BLaER1 treated with 17β-estradiol and CSF1 and Interleukin-3, amounts not matched to agents 10 nM and 100 nM (cell line): ENCODE measurements around the gene PLEKHO1.

Experiments
- H3K27ac ChIP-seq, 11 experiments: shearing (Covaris generic); formaldehyde crosslinking; 2 replicates each; pipeline ENCODE4 v1.8.1; 2022
- H3K27me3 ChIP-seq, 11 experiments: shearing (Covaris generic); formaldehyde crosslinking; 2 replicates each; pipeline ENCODE4 v1.8.1; 2022
- H3K36me3 ChIP-seq, 11 experiments: shearing (Covaris generic); formaldehyde crosslinking; 2 replicates each; pipeline ENCODE4 v1.8.1; 2022
- H3K4me1 ChIP-seq, 10 experiments: shearing (Covaris generic); formaldehyde crosslinking; 2 replicates each; pipeline ENCODE4 v1.8.1; 2022
- H3K4me2 ChIP-seq, 11 experiments: shearing (Covaris generic); formaldehyde crosslinking; 2 replicates each; pipeline ENCODE4 v1.8.1; 2022
- H3K4me3 ChIP-seq, 10 experiments: shearing (Covaris generic); formaldehyde crosslinking; 2 replicates each; pipeline ENCODE4 v1.8.1; 2022
- H3K9ac ChIP-seq, 11 experiments: shearing (Covaris generic); formaldehyde crosslinking; 2 replicates each; pipeline ENCODE4 v1.8.1; 2022
- H3K9me3 ChIP-seq, 11 experiments: shearing (Covaris generic); formaldehyde crosslinking; replicated peaks in 1 of 11; 2 replicates each; pipeline ENCODE4 v1.8.1; 2022
- H4K20me1 ChIP-seq, 11 experiments: shearing (Covaris generic); formaldehyde crosslinking; 2 replicates each; pipeline ENCODE4 v1.8.1; 2022
- Cebpa-rat ChIP-seq, 11 experiments: shearing (Covaris generic); IDR thresholded peaks; 2 replicates each; pipeline ENCODE4 v1.8.1; 2022

PLEKHO1 gene

DNA sequence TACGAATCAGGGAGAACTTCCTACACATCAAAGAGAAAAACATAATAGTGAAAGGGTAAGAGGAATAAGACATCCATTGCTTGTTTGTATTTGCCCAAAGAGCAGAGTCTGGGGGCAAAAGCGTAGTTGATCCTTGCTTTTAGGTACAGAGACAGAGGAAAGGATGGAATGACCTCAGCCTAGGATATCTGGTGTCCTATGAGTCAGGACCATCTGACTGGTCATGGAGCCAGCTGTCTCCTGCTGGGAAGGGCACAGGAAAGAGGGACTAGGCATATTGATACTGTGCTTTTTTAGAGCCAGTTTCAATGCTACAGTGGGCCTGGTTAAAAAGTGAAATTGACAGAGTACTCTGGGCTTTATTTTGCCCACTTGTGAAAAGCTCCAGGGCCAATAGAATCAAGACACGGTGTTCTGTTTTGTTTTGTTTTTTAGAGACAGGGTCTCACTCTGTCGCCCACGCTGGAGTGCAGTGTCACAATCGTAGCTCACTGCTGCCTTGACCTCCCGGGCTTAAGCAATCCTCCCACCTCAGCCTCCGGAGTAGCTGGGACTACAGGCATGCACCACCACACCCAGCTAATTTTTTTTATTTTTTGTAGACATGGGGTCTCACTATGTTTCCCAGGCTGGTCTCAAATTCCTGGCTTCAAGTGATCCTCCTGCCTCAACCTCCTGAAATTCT is 3.2 kb downstream of the PLEKHO1 start:
- TF ChIP-seq Cebpa-rat (IDR thresholded peaks at IDR 0.05) = no peak
- Histone ChIP-seq H3K4me3 (peak overlapping the region in 9 of 10 experiments; percentile 79 to 98 (median 95); a peak in 17 of 20 replicates), H3K9ac (peak overlapping the region; percentile 99 to 100 (median 100)), H4K20me1 (peaks cover 0 to 61% (median 44%) of the 10 kb centered on the region in 11 experiments; a peak in 14 of 22 replicates), H3K4me1 (peaks cover 61 to 79% (median 74%) of the 10 kb centered on the region in 10 experiments), H3K27me3 (no peaks in the 10 kb centered on the region), H3K36me3 (peaks cover 64 to 74% (median 72%) of the 10 kb centered on the region in 11 experiments), H3K9me3 (no peaks in the 10 kb centered on the region), H3K27ac (peak overlapping the region; percentile 97 to 100 (median 99)), H3K4me2 (peak overlapping the region; percentile 90 to 99 (median 95))

DNA sequence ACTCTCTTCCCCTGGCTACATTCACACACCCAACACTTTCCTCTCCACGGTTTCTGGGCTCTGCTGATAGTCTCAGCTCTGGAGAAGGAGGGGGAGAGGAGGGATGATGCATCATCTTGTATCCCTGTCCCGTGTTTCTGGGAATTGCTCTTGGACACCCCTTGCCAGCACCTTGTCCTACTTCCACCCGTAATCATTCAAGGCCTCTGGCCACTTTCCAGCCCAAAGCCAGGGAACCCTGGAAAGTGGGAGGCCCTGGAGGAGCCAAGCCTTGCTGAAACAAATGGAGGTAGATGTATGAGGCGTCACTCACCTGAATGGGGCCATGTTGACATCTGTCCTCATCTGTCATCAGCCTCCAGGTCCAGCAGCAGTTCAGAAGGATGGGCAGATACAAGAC is 4.4 kb downstream of the PLEKHO1 start:
- TF ChIP-seq Cebpa-rat (IDR thresholded peaks at IDR 0.05) = no peak
- H3K27me3 ChIP-seq = no peaks in the 10 kb centered on the region
- peak overlapping the region; percentile 90 to 99 (median 95) for H3K4me2 ChIP-seq
- H3K4me1 ChIP-seq = peaks cover 65 to 79% (median 75%) of the 10 kb centered on the region in 10 experiments
- H3K27ac ChIP-seq = peak overlapping the region; percentile 97 to 100 (median 99); a peak in 18 of 22 replicates
- peak overlapping the region in 7 of 10 experiments; percentile 79 to 98 (median 95); a peak in 12 of 20 replicates for H3K4me3 ChIP-seq
- H3K9ac ChIP-seq = peak overlapping the region in 10 of 11 experiments; percentile 12 to 100 (median 99); a peak in 13 of 22 replicates
- peaks cover 76 to 86% (median 84%) of the 10 kb centered on the region in 11 experiments for H3K36me3 ChIP-seq
- no peaks in the 10 kb centered on the region for H3K9me3 ChIP-seq
- H4K20me1 ChIP-seq = peaks cover 0 to 61% (median 44%) of the 10 kb centered on the region in 11 experiments; a peak in 14 of 22 replicates

- H3K4me3 ChIP-seq = peak overlapping the region in 5 of 10 experiments; percentile 15 to 97 (median 84); a peak in 7 of 20 replicates
- H3K4me1 ChIP-seq = peaks cover 75 to 90% (median 86%) of the 10 kb centered on the region in 10 experiments
- no peaks in the 10 kb centered on the region for H3K27me3 ChIP-seq
- peak overlapping the region; percentile 90 to 99 (median 95); a peak in 20 of 22 replicates for H3K4me2 ChIP-seq
- H3K9me3 ChIP-seq = no peaks in the 10 kb centered on the region
- TF ChIP-seq Cebpa-rat (IDR thresholded peaks at IDR 0.05) = no peak
- peaks cover 85 to 95% (median 91%) of the 10 kb centered on the region in 11 experiments for H3K36me3 ChIP-seq
- H4K20me1 ChIP-seq = peaks cover 0 to 61% (median 44%) of the 10 kb centered on the region in 11 experiments; a peak in 14 of 22 replicates
- H3K9ac ChIP-seq = peak overlapping the region; percentile 1 to 100 (median 99); a peak in 14 of 22 replicates
- peak overlapping the region; percentile 96 to 100 (median 98); a peak in 21 of 22 replicates for H3K27ac ChIP-seq
Observed at GRCh38 chr1:150155413-150156071, 5.8 kb downstream of the PLEKHO1 start.

DNA sequence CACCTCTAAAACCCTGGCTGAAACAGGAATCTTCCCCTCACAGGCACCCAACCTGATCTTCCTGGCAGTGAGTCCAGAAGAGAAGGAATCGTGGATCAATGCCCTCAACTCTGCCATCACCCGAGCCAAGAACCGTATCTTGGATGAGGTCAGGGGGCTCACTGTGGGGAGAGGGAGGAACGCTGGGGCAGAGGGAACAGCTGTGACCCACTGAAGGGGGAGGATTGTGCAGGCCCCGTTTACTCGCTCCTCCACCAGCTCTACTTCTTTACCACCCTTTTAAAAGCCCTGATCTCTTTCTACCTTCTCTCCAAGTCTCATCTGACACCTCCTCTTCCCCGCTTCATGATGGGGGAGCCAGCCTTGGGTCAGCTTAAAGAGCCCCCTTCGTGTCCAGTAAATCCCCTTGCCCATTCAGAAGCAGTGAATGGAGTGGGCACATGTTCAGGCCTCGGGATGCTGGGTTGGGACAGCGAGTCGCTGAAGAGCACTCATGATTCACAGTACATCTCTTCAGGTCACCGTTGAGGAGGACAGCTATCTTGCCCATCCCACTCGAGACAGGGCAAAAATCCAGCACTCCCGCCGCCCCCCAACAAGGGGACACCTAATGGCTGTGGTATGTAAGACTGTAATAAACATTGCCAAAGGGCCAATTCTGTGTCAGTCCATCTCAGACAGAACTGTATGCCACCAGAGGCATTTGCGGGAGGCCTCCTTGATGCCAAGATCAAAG is 7.3 kb downstream of the PLEKHO1 start:
- Histone ChIP-seq H3K27ac (peak overlapping the region; percentile 96 to 100 (median 98)), H4K20me1 (peaks cover 0 to 50% (median 41%) of the 10 kb centered on the region in 11 experiments; a peak in 14 of 22 replicates), H3K4me3 (peak overlapping the region in 4 of 10 experiments; percentile 9 to 97 (median 28); a peak in 5 of 20 replicates), H3K4me1 (peaks cover 90 to 98% (median 97%) of the 10 kb centered on the region in 10 experiments), H3K27me3 (no peaks in the 10 kb centered on the region), H3K9ac (peak overlapping the region; percentile 6 to 100 (median 87); a peak in 18 of 22 replicates), H3K9me3 (no peaks in the 10 kb centered on the region), H3K4me2 (peak overlapping the region; percentile 90 to 99 (median 95)), H3K36me3 (peaks cover 78 to 90% (median 80%) of the 10 kb centered on the region in 11 experiments)
- no peak for TF ChIP-seq Cebpa-rat (IDR thresholded peaks at IDR 0.05)

DNA sequence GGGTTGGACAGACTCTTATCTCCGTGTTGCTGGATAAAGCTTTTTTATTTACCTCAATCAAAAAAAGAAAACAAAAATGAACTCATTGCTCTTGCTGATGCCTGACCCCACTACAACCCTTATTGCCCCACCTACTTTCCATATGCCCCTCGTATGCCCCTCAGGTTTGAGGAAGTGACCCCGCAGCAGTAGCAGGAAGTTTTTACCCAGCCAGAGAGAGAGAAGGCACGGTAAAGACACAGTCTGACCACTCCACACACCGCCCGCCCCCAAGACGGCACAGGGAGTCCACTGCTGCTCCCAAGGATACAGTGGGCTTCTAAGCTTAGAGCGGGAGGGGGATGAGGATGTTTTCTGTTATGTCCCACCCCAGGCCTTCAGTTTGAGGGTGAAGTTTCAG is 9.8 kb downstream of the PLEKHO1 start:
- Histone ChIP-seq H4K20me1 (peaks cover 0 to 30% (median 15%) of the 10 kb centered on the region in 11 experiments; a peak in 12 of 22 replicates), H3K27me3 (no peaks in the 10 kb centered on the region), H3K4me3 (peak overlapping the region in 9 of 10 experiments; percentile 26 to 58 (median 43); a peak in 18 of 20 replicates), H3K4me2 (peak overlapping the region; percentile 90 to 99 (median 95)), H3K9ac (peak overlapping the region; percentile 81 to 100 (median 87)), H3K4me1 (peaks cover 94 to 98% (median 97%) of the 10 kb centered on the region in 10 experiments), H3K36me3 (peaks cover 53 to 65% (median 54%) of the 10 kb centered on the region in 11 experiments), H3K27ac (peak overlapping the region; percentile 96 to 100 (median 98)), H3K9me3 (no peaks in the 10 kb centered on the region)
- no peak for TF ChIP-seq Cebpa-rat (IDR thresholded peaks at IDR 0.05)

DNA sequence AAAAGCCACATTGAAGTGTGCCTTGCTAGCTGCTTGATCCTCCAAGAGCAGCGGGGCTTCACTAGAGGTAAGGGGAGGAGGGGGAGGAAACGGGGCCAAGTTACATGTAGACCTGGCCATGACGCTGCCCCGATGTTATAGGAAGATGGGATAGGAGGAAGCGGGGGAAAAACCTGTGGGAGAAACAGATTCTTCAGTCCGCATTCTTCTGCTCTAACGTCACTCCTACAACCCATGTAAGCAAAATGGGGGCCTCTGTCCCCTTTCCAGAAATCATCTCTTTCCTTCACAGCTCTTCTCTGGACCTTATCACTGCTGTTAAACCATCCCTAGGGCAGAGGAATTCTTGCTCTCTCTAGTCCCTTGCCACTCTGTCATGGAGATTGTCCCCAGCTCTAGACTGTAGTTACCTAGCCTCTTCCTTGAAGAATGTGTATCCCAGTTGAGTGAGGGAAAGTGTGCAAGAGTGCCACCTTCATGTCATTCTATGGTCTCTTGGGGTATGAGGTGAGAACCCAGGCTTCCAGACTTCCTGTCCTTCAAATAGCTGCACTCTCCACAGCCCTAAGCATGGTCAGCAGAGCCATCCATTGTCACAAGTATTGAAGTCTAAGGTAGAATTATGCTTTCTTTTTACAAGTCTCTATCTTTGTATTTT is 11.4 kb downstream of the PLEKHO1 start:
- H3K4me1 ChIP-seq = peaks cover 94 to 98% (median 97%) of the 10 kb centered on the region in 10 experiments
- peaks cover 0 to 15% (median 1%) of the 10 kb centered on the region in 11 experiments; a peak in 4 of 22 replicates for H4K20me1 ChIP-seq
- H3K9me3 ChIP-seq = no peaks in the 10 kb centered on the region
- peaks cover 37 to 49% (median 39%) of the 10 kb centered on the region in 11 experiments for H3K36me3 ChIP-seq
- H3K4me3 ChIP-seq = peak overlapping the region; percentile 20 to 65 (median 50); a peak in 19 of 20 replicates
- TF ChIP-seq Cebpa-rat (IDR thresholded peaks at IDR 0.05) = no peak
- H3K27ac ChIP-seq = peak overlapping the region; percentile 96 to 100 (median 98)
- peak overlapping the region; percentile 81 to 100 (median 87) for H3K9ac ChIP-seq
- H3K27me3 ChIP-seq = no peaks in the 10 kb centered on the region
- H3K4me2 ChIP-seq = peak overlapping the region; percentile 85 to 98 (median 96)

DNA sequence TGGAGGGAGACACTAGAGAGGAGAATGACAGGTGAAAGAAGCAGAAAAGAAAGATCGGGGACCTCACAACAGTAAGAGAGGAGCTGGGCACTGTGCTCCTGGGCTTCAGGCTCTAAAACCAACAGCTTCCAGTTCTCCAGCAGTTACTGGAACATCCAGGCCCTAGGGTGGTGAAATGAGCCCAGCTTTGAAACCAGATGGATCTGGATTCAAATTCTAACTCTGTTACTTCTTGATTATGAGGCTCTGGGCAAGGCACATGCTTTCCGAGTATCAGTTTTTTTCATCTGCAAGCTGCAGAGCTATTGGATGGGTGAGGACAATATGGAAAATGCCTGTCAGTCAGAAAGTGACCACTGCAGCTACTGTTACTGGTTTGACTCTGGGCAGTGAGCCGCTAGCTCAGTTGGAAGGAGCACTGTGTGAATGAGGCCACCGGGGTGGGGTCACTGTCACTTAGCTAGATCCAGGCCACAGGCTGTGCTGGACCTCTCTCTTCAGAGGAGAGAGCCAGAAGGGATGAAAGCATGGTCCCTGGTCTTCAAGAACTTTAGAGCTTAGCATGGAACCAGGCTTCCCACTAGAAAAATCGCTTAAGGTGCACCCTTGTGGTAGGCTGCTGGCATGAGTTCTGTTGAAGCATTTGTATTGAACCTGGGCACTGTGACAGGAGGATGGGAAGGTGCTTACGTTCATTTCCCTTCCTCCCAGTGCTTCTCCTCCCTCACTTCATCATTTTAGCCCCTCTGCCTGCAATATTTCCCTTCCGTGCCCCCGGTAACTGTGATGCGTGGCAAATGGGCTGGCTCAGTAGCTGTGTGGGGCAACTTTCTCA is 12.2 kb downstream of the PLEKHO1 start:
- H3K9me3 ChIP-seq = no peaks in the 10 kb centered on the region
- H4K20me1 ChIP-seq = peaks cover 0 to 6% (median 0%) of the 10 kb centered on the region in 11 experiments; a peak in 4 of 22 replicates
- no peaks in the 10 kb centered on the region for H3K27me3 ChIP-seq
- peak overlapping the region; percentile 81 to 100 (median 87) for H3K9ac ChIP-seq
- peak overlapping the region; percentile 85 to 98 (median 96) for H3K4me2 ChIP-seq
- TF ChIP-seq Cebpa-rat (IDR thresholded peaks at IDR 0.05) = no peak
- peak overlapping the region in 9 of 10 experiments; percentile 18 to 65 (median 40); a peak in 15 of 20 replicates for H3K4me3 ChIP-seq
- H3K27ac ChIP-seq = peak overlapping the region; percentile 96 to 100 (median 98)
- H3K36me3 ChIP-seq = peaks cover 29 to 41% (median 30%) of the 10 kb centered on the region in 11 experiments
- peaks cover 87 to 97% (median 93%) of the 10 kb centered on the region in 10 experiments for H3K4me1 ChIP-seq
